Measurements from ENCODE around the gene IL17F. TPM values are rescaled to one million over a fixed set of nuclear protein-coding genes. Genes with fewer than 3 reads are reported as not detected.
"Not testable (repeated sequence)": the region's sequence is repeated elsewhere in the genome, so short reads cannot be mapped to it uniquely, and the experiment has no call there.

IL17F gene
- total RNA-seq, 1 experiment from 2014 or later = not detected

GRCh38 chr6:52201046-52201445 is 43.3 kb downstream of the IL17F start:
- no peaks in the 10 kb centered on the region for H3K36me3 ChIP-seq (ENCODE audit: control insufficient read depth in 1 of 2, insufficient read depth in 2 of 2, low read length in 2 of 2)
- no peak overlapping the region for H3K27ac ChIP-seq (ENCODE audit: low read depth, low read length)
- H3K79me2 ChIP-seq (ENCODE audit: insufficient read depth, low read length) = no peaks in the 10 kb centered on the region
- ATAC-seq (no peak), DNase-seq (ENCODE audit: low read depth, low spot score) (no peak)
- no peaks in the 10 kb centered on the region for H4K20me1 ChIP-seq (ENCODE audit: insufficient read depth)
- no TSS peak for BruUV-seq (replicated peaks)
- H3K9ac ChIP-seq (ENCODE audit: low read length) = no peak overlapping the region
- no peaks in the 10 kb centered on the region for H3K4me1 ChIP-seq (ENCODE audit: control insufficient read depth in 1 of 2, insufficient read depth in 2 of 2, low read length in 2 of 2)
- intact Hi-C loops (cut with micrococcal nuclease) = no loop called here
- H3K9me2 ChIP-seq (ENCODE audit: insufficient read depth) = no peaks in the 10 kb centered on the region
- TF ChIP-seq RAD21 (IDR thresholded peaks at IDR 0.05; ENCODE audit: low read depth) (no peak), JUND (IDR thresholded peaks at IDR 0.05) (no peak), EGR1 (IDR thresholded peaks at IDR 0.05; ENCODE audit: low read depth) (no peak), ZNF274 (IDR thresholded peaks at IDR 0.05; ENCODE audit: low read depth, low read length) (no peak), ELF1 (IDR thresholded peaks at IDR 0.05; ENCODE audit: borderline replicate concordance, low read depth) (no peak), SIN3A (IDR thresholded peaks at IDR 0.05; ENCODE audit: low read depth) (no peak), POLR2AphosphoS5 (IDR thresholded peaks at IDR 0.05; ENCODE audit: low read depth, low read length) (no peak), EZH2phosphoT487 (IDR thresholded peaks at IDR 0.05; ENCODE audit: borderline replicate concordance) (no peak), FOSL1 (IDR thresholded peaks at IDR 0.05; ENCODE audit: low read depth) (no peak), YY1 (IDR thresholded peaks at IDR 0.05; ENCODE audit: extremely low read depth, insufficient replicate concordance, low read depth, low read length) (no peak), TCF7L2 (IDR thresholded peaks at IDR 0.05; ENCODE audit: borderline replicate concordance, extremely low read depth, insufficient read depth, insufficient read length) (no peak), CEBPB (IDR thresholded peaks at IDR 0.05; ENCODE audit: low read depth) (no peak), SP1 (IDR thresholded peaks at IDR 0.05; ENCODE audit: low read depth) (no peak)
- TF ChIP-seq, protein P1, sequence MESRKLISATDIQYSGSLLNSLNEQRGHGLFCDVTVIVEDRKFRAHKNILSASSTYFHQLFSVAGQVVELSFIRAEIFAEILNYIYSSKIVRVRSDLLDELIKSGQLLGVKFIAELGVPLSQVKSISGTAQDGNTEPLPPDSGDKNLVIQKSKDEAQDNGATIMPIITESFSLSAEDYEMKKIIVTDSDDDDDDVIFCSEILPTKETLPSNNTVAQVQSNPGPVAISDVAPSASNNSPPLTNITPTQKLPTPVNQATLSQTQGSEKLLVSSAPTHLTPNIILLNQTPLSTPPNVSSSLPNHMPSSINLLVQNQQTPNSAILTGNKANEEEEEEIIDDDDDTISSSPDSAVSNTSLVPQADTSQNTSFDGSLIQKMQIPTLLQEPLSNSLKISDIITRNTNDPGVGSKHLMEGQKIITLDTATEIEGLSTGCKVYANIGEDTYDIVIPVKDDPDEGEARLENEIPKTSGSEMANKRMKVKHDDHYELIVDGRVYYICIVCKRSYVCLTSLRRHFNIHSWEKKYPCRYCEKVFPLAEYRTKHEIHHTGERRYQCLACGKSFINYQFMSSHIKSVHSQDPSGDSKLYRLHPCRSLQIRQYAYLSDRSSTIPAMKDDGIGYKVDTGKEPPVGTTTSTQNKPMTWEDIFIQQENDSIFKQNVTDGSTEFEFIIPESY (IDR thresholded peaks at IDR 0.05; ENCODE audit: extremely low read depth, insufficient replicate concordance, low read length) = no peak
- TF ChIP-seq, protein P2, sequence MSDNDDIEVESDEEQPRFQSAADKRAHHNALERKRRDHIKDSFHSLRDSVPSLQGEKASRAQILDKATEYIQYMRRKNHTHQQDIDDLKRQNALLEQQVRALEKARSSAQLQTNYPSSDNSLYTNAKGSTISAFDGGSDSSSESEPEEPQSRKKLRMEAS (IDR thresholded peaks at IDR 0.05) = no peak
- TF ChIP-seq, protein P3, sequence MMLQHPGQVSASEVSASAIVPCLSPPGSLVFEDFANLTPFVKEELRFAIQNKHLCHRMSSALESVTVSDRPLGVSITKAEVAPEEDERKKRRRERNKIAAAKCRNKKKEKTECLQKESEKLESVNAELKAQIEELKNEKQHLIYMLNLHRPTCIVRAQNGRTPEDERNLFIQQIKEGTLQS (IDR thresholded peaks at IDR 0.05) = no peak
- ChIA-PET CTCF (no interaction called here), POLR2A (no interaction called here), RAD21 (ENCODE audit: low non-redundant PET in 1 of 2, low total read pairs in 2 of 2, uncharacterized antibody in 2 of 2, unreplicated experiment in 2 of 2) (no interaction called here)
- no peaks in the 10 kb centered on the region for H3K9me3 ChIP-seq (ENCODE audit: control insufficient read depth in 1 of 2, insufficient read depth in 1 of 2, low read depth in 1 of 2, low read length in 2 of 2)
- no peak overlapping the region for H3K4me3 ChIP-seq (replicated peaks in 1 of 2; ENCODE audit: low read depth in 1 of 2, low read length in 2 of 2)
- no peak overlapping the region for H2AFZ ChIP-seq (ENCODE audit: low read depth, low read length, poor library complexity, severe bottlenecking)
- H3K27me3 ChIP-seq (ENCODE audit: insufficient read depth, low read length) = no peaks in the 10 kb centered on the region
- no peak overlapping the region for H3K4me2 ChIP-seq (ENCODE audit: low read length)

DNA sequence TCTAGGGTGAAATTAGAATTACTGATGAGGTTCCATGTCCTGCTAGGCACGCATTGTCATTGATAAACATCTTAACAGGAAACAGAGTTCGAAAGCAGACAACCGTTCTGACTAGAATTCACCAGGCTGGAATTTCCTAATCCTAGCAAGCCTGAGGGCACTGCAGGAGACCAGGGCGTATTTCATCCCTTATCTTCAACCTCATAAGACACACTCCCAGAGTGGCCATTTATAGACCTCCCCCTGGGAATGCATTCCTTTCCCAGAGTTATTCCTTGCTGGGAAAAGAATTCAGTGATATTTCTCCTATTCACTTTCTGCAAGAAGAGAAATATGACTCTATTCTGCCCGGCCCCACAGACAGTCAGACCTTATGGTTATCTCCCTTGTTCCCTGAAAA is 44.2 kb downstream of the IL17F start:
- POLR2A ChIA-PET; H3K4me1 ChIP-seq (ENCODE audit: control insufficient read depth in 1 of 2, insufficient read depth in 2 of 2, low read length in 2 of 2); H3K27me3 ChIP-seq (ENCODE audit: insufficient read depth, low read length); H3K9me2 ChIP-seq (ENCODE audit: insufficient read depth); H3K36me3 ChIP-seq (ENCODE audit: control insufficient read depth in 1 of 2, insufficient read depth in 2 of 2, low read length in 2 of 2); BruUV-seq (replicated peaks); H3K4me2 ChIP-seq (ENCODE audit: low read length); RAD21 ChIA-PET (ENCODE audit: low non-redundant PET in 1 of 2, low total read pairs in 2 of 2, uncharacterized antibody in 2 of 2, unreplicated experiment in 2 of 2); H3K9me3 ChIP-seq (ENCODE audit: control insufficient read depth in 1 of 2, insufficient read depth in 1 of 2, low read depth in 1 of 2, low read length in 2 of 2); H2AFZ ChIP-seq (ENCODE audit: low read depth, low read length, poor library complexity, severe bottlenecking); ATAC-seq; intact Hi-C loops (cut with micrococcal nuclease); H3K9ac ChIP-seq (ENCODE audit: low read length); DNase-seq (ENCODE audit: low read depth, low spot score); H3K4me3 ChIP-seq (replicated peaks in 1 of 2; ENCODE audit: low read depth in 1 of 2, low read length in 2 of 2); CTCF ChIA-PET; H3K27ac ChIP-seq (ENCODE audit: low read depth, low read length); H4K20me1 ChIP-seq (ENCODE audit: insufficient read depth); H3K79me2 ChIP-seq (ENCODE audit: insufficient read depth, low read length): not testable (repeated sequence)
